GM12874 (cell line): Measurements from ENCODE around the gene PDSS2.
A peak's percentile ranks its signal among the peaks of the same experiment; 100 is the strongest.

Experiments used
- CTCF ChIP-seq: IDR thresholded peaks from 2 replicates; pipeline ENCODE4 v1.5.1; 2011; ENCODE audit warnings: low read depth, mild to moderate bottlenecking, control low read depth, low read length, moderate library complexity; ENCODE audit not compliant: insufficient read depth

Gene PDSS2

DNA sequence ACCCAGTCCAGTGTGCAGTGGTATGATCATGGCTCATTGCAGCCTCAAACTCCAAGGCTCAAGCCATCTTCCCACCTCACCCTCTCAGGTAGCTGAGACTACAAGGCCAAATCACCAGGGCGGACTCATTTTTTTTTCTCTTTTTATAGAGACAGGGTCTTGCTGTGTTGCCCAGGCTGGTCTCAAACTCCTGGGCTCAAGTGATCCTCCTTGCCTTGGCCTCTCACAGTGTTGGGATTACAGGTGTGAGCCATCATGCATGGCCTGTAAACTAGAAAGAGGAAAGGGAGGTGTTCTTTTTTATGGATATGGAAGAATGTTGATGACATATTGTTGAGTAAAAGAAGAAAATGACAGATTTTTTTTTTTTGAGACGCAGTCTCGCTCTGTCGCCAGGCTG lies 339.0 kb downstream of the PDSS2 start:
- no peak for TF ChIP-seq CTCF

DNA sequence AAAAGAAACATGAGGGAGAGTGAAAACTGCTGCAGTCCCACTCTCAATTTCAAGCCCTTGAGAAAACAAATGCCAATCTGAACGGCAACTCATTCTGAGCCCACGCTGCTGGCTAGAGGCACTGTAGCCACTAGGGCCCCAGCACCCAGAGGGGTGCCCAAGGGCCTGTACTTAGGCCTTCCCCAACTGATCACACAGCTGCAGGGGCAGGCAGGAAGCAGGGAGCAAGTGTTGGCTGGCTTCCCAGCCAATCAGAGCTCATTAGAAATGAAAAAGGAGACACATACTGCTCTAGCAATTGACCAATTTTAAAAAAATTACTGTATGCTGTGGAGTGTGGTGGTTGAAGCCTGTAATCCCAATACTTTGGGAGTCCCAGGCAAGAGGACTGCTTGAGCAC lies 340.4 kb downstream of the PDSS2 start:
- TF ChIP-seq CTCF: no peak

- TF ChIP-seq CTCF: no peak
Observed at GRCh38 chr6:107116931-107117330, 342.4 kb downstream of the PDSS2 start.

DNA sequence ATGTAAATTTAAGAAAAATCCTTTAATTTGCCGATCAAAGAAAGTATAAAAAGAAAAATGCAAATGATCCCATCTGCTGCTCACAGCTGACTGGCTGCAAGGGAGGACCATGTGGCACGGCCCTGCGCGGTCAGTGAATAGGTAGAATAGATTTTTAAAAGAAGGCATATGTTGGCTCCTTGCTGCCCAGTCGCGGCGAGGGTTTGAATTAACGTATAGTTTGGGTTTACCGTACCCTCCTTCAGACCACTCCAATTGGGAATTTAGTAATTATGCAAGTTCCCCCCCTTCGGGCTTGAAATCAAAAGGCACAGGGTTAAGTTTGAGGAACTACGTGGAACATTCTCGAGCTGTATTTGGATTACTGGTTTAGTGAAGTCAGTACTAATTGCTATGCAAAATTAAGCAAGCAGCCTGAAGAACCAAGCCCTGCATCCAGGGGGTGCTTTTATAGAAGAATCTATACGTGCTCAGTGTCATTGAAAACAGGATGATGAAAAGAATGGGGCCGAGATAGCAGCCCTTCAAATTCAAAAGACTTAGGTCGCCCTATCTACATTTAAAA lies 343.0 kb downstream of the PDSS2 start:
- no peak for TF ChIP-seq CTCF

GRCh38 chr6:107115695-107116327 lies 343.6 kb downstream of the PDSS2 start:
- TF ChIP-seq CTCF: no peak

DNA sequence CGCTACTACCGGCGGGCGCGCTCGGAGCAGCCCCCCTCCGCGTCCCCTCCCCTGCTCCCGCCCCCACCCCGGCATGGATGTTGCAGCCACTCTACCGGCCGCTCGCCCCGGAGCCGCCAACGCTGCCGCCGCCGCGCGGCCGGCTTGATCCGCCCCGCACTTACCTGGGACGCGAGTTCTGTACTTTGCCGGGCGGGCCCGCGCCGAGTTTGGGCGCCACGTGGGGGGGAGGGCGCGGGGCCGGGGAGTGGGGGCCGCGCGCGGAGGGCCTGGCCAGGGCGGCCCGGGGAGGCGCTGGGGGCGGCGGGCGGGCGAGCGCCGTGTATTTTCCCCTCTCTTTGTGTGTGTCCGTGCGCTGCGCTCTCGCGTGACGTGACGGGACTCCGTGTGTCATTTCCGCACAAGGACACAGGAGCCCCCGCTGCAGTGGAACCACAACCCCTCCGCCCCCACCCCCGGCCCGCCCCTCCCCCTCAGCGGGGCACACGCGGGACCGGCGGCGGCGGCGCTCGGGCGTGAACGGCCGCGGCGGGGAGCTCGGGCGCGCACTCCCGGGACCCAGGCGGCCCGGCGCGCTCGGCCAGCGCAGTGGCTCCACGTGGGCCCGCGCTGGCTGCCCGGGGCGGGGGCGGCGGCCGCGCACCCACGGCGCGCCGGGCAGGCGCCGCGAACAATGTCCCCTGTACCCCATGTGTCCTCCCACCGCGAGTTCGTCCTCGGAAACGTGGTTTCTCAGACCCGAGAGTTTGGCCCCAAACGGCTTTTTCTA lies 344.3 kb downstream of the PDSS2 start, which contains the start of gene BEND3:
BEND3 (minus strand) TSS at position 590 of the 769 bp plus-strand sequence. CDS start 16,230 bp downstream, outside the sequence.
- no peak for TF ChIP-seq CTCF

DNA sequence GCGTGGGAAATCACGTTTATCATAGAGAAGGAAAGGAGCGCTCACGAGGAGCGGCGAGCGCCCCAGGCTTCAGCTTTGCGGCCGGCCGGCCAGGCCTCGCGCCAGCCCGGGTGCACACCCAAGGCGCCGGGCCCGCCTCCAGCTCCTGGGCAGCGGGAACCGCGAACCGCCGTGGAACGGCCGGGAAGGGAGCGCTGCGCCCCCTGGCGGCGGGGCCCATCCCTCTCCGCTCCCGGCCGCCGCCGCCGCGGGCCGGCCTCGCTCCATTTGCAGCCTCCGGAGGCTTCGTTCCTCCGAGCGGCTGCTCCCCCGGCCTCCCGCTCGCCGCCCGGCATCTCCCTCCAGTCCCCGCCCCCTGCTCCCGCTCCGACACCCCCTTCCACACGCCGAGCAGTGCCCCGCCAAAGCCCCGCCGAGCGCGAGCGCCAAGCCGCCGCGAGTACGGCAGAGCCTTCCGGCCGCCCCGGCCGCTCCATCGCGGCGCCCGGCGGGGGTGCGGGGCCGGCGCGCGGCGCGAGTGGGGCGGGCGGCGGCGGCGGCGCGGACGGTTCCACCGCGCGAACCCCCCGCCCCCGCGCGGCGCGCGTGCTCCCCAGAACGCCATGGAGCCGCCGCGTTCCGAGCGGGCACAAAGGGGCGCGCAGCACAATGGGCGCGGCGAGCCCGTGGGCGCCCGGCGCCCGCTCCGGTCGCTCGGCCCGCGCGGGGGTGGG lies 345.0 kb downstream of the PDSS2 start:
- TF ChIP-seq CTCF: peak; percentile 89
